SK-N-SH (cell line): ENCODE measurements around the gene E2F3. TPM values are rescaled to one million over a fixed set of nuclear protein-coding genes. Genes with fewer than 3 reads are reported as not detected.

Source experiments
- CTCF ChIA-PET: fragments of 300-600, 350-600 bp; formaldehyde crosslinking; extraction: SDS; loops from one replicate; lab custom pipeline; 2021; lab: Yijun Ruan, JAX
- POLR2A ChIA-PET: fragments of 350-600 bp; sonication (Branson Sonifier 250); formaldehyde crosslinking; extraction: SDS; loops from one replicate; lab custom pipeline; 2020; ENCODE audit warnings: antibody characterized with exemption, inconsistent platforms; lab: Yijun Ruan, JAX
- DNase-seq: peaks from one replicate; pipeline ENCODE4 v3.0.0; 2012
- H2AFZ ChIP-seq: fragments of 200-600 bp; sonication (generic); 2 replicates; pipeline ENCODE4 v1.8.1; 2016; ENCODE audit warnings: antibody characterized with exemption, mild to moderate bottlenecking, low read depth
- H3F3A ChIP-seq: fragments of 200-600 bp; sonication (generic); replicated peaks from 2 replicates; pipeline ENCODE3; 2016; ENCODE audit warnings: antibody characterized with exemption, mild to moderate bottlenecking; ENCODE audit not compliant: insufficient read depth
- H3K27ac ChIP-seq, 2 experiments: fragments of 200-500 bp in 1 of 2; fragments of 200-600 bp in 1 of 2; sonication (Bioruptor generic) in 1 of 2; sonication (generic), shearing (Covaris generic) in 1 of 2; 2 replicates each; pipeline versions ENCODE4 v1.5.1 to v1.6.1; 2014 to 2016; ENCODE audit warnings: low read depth in 2 of 2, inconsistent platforms in 1 of 2, low read length in 1 of 2, mild to moderate bottlenecking in 1 of 2, mixed read lengths in 1 of 2
- H3K27me3 ChIP-seq: fragments of 200-600 bp; sonication (generic), shearing (Covaris generic); 2 replicates; pipeline ENCODE4 v1.6.1; 2016; ENCODE audit warnings: mixed run types; ENCODE audit not compliant: insufficient read depth
- H3K36me3 ChIP-seq, 2 experiments: fragments of 200-500 bp in 1 of 2; fragments of 200-600 bp in 1 of 2; sonication (Bioruptor generic) in 1 of 2; sonication (generic) in 1 of 2; replicated peaks in 1 of 2; 2 replicates each; pipeline versions ENCODE3 to v1.5.1; 2014 to 2016; ENCODE audit warnings: low read length in 1 of 2, mild to moderate bottlenecking in 1 of 2; ENCODE audit not compliant: insufficient read depth in 2 of 2, control insufficient read depth in 1 of 2
- H3K4me1 ChIP-seq, 2 experiments: fragments of 200-500 bp in 1 of 2; fragments of 200-600 bp in 1 of 2; sonication (Bioruptor generic) in 1 of 2; sonication (generic), shearing (Covaris generic) in 1 of 2; 2 replicates each; pipeline versions ENCODE4 v1.5.1 to v1.6.1; 2014 to 2016; ENCODE audit warnings: low read depth in 1 of 2, low read length in 1 of 2, mixed run types in 1 of 2; ENCODE audit not compliant: insufficient read depth in 2 of 2, control insufficient read depth in 1 of 2
- H3K4me2 ChIP-seq: fragments of 200-600 bp; sonication (generic), shearing (Covaris generic); 2 replicates; pipeline ENCODE4 v1.6.1; 2017; ENCODE audit warnings: mixed run types
- H3K4me3 ChIP-seq, 2 experiments: fragments of 200-500 bp in 1 of 2; fragments of 200-600 bp in 1 of 2; sonication (Bioruptor generic) in 1 of 2; sonication (generic), shearing (Covaris generic) in 1 of 2; 2 replicates each; pipeline versions ENCODE4 v1.5.1 to v1.8.1; 2014 to 2016; ENCODE audit warnings: low read depth in 2 of 2, inconsistent platforms in 1 of 2, low read length in 1 of 2, mild to moderate bottlenecking in 1 of 2, mixed read lengths in 1 of 2, moderate library complexity in 1 of 2
- H3K79me2 ChIP-seq: fragments of 200-600 bp; sonication (generic); 2 replicates; pipeline ENCODE4 v1.8.1; 2017; ENCODE audit warnings: mild to moderate bottlenecking; ENCODE audit not compliant: insufficient read depth
- H3K9ac ChIP-seq: fragments of 200-600 bp; sonication (generic); 2 replicates; pipeline ENCODE4 v1.6.1; 2017; ENCODE audit warnings: mixed run types
- H3K9me2 ChIP-seq: fragments of 200-600 bp; sonication (generic); 2 replicates; pipeline ENCODE4 v1.6.1; 2017; ENCODE audit warnings: mixed run types
- H3K9me3 ChIP-seq: fragments of 200-600 bp; sonication (generic); 2 replicates; pipeline ENCODE4 v1.6.1; 2017; ENCODE audit warnings: mixed run types, mild to moderate bottlenecking, moderate library complexity
- H4K20me1 ChIP-seq: fragments of 200-600 bp; sonication (generic); 2 replicates; pipeline ENCODE4 v1.6.1; 2017; ENCODE audit warnings: mild to moderate bottlenecking, mixed run types; ENCODE audit not compliant: insufficient read depth
- FOSL2 ChIP-seq: IDR thresholded peaks from 2 replicates; pipeline ENCODE4 v1.4.0; 2012; ENCODE audit warnings: low read depth, mild to moderate bottlenecking, moderate library complexity, borderline replicate concordance
- FOXJ3 ChIP-seq: sonication (generic); formaldehyde crosslinking; IDR thresholded peaks from 2 replicates; pipeline ENCODE4 v1.5.1; 2020; ENCODE audit warnings: mild to moderate bottlenecking, missing genetic modification reagents
- FOXM1 ChIP-seq: IDR thresholded peaks from 2 replicates; pipeline ENCODE4 v1.4.0; 2012; ENCODE audit warnings: low read depth, mild to moderate bottlenecking
- GABPA ChIP-seq: IDR thresholded peaks from 2 replicates; pipeline ENCODE4 v1.4.0; 2012; ENCODE audit warnings: low read depth, mild to moderate bottlenecking
- GATA2 ChIP-seq: sonication (generic); formaldehyde crosslinking; IDR thresholded peaks from 2 replicates; pipeline ENCODE4 v1.5.0; 2020; ENCODE audit warnings: mild to moderate bottlenecking, missing genetic modification reagents
- SIN3A ChIP-seq: IDR thresholded peaks from 2 replicates; pipeline ENCODE4 v1.6.1; 2012; ENCODE audit warnings: low read depth, mild to moderate bottlenecking, low read length, moderate library complexity, borderline replicate concordance
- SMC3 ChIP-seq: IDR thresholded peaks from 2 replicates; pipeline ENCODE4 v1.6.1; 2012; ENCODE audit warnings: low read depth, low read length, improper control_type of control experiment
- TEAD4 ChIP-seq: IDR thresholded peaks from 2 replicates; pipeline ENCODE4 v1.4.0; 2012; ENCODE audit warnings: mild to moderate bottlenecking, borderline replicate concordance; ENCODE audit not compliant: insufficient read depth
- WGBS: methylation state at CpG from one replicate; pipeline ENCODE4 v1.1.6; 2017; ENCODE audit warnings: low lambda C conversion rate; 5-methylcytosine and 5-hydroxymethylcytosine counted together
- polyA plus RNA-seq, 3 experiments: library from polyadenylated mRNA; depleted of rRNA; stranded (reverse); fragments of >200 nt; gene quantifications; 2 replicates each; pipeline ENCODE4 v1.2.3, GENCODE V29; 2012
- TF ChIP-seq, protein P1 (sequence below): fragments of 150-350 bp; IDR thresholded peaks from 2 replicates; pipeline ENCODE4 v1.6.1; 2016; ENCODE audit warnings: mild to moderate bottlenecking, low read depth, low read length
- TF ChIP-seq, protein P2 (sequence below): IDR thresholded peaks from 2 replicates; pipeline ENCODE4 v1.4.0; 2012; ENCODE audit warnings: low read depth, borderline replicate concordance

Gene E2F3
- polyA plus RNA-seq, 1 of the 3 experiments (the other 2 are of a cell fraction), result 12.7 TPM

DNA sequence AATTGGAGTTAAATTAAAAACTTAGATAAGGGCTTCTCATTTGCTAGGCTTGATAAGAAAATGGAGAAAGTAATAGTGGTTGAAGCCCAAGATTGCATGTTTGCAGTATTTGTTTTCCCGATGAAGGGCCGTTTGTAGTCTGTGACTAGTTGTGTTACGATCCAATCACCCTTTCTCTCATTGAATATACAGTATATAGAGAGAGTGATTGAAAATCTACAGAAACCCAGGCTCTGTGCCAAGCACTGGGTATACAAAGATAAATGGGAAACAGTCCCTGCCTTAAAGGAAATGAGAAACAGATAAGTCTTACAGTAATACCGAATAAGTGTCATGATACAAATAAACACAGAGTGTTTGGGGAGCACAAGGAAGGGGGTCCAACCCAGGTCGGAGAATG, 77.4 kb downstream of the E2F3 start:
- H3K27ac ChIP-seq, result no peak overlapping the region; a peak in 1 of 4 replicates
- peaks cover 37% of the 10 kb centered on the region for H4K20me1 ChIP-seq
- peaks cover 20 to 36% of the 10 kb centered on the region in 2 experiments for H3K36me3 ChIP-seq
- H3K9me3 ChIP-seq, result no peaks in the 10 kb centered on the region
- peak; percentile 28 for DNase-seq
- H3K4me3 ChIP-seq, result no peak overlapping the region
- peaks cover 5 to 6% of the 10 kb centered on the region in 2 experiments; a peak in 2 of 4 replicates for H3K4me1 ChIP-seq
- H3F3A ChIP-seq, result peaks cover 4% of the 10 kb centered on the region
- H3K9ac ChIP-seq, result no peak overlapping the region
- WGBS, result 69% methylated on average over 5 of the region's 5 CpGs
- CTCF ChIA-PET, result no interaction called here
- TF ChIP-seq, protein P1, sequence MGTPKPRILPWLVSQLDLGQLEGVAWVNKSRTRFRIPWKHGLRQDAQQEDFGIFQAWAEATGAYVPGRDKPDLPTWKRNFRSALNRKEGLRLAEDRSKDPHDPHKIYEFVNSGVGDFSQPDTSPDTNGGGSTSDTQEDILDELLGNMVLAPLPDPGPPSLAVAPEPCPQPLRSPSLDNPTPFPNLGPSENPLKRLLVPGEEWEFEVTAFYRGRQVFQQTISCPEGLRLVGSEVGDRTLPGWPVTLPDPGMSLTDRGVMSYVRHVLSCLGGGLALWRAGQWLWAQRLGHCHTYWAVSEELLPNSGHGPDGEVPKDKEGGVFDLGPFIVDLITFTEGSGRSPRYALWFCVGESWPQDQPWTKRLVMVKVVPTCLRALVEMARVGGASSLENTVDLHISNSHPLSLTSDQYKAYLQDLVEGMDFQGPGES, result no peak
- TF ChIP-seq FOXJ3 (CRISPR knock-in tag), result 0 out of 2 replicates have a peak, but pooled peaks have one; percentile 24
- TF ChIP-seq GATA2 (CRISPR knock-in tag), result no peak
- TF ChIP-seq FOSL2, result no peak
- TF ChIP-seq FOXM1, result no peak
- TF ChIP-seq, all 33 proteins: peak for 1
- POLR2A ChIA-PET, result no interaction called here
- Histone ChIP-seq H2AFZ (no peak overlapping the region), H3K27me3 (no peaks in the 10 kb centered on the region), H3K4me2 (no peak overlapping the region), H3K79me2 (peaks cover 70% of the 10 kb centered on the region), H3K9me2 (no peaks in the 10 kb centered on the region)

DNA sequence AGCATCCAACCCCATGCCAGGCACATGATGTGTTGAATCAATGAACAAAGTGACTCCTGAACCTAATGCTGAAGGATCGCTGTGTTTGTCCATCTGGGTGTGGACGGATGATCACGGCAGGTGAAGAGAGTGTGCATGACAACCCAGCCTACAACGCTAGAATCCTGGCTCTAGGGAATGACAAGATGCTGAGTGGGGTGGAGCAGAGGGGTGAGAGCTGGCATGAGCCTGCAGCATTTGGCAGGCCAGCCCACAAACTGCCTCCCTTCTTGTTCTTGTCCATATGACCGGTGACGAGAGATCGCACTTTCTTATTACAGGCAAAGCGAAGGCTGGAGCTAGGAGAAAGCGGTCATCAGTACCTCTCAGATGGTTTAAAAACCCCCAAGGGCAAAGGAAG, 77.8 kb downstream of the E2F3 start:
- H3K9ac ChIP-seq, result no peak overlapping the region
- H3K27me3 ChIP-seq, result no peaks in the 10 kb centered on the region
- ChIA-PET POLR2A (no interaction called here), CTCF (no interaction called here)
- peaks cover 65% of the 10 kb centered on the region for H3K79me2 ChIP-seq
- peaks cover 4% of the 10 kb centered on the region for H3F3A ChIP-seq
- H4K20me1 ChIP-seq, result peaks cover 33% of the 10 kb centered on the region
- H3K36me3 ChIP-seq, result peaks cover 21 to 40% of the 10 kb centered on the region in 2 experiments
- H2AFZ ChIP-seq, result no peak overlapping the region
- no peak overlapping the region for H3K4me2 ChIP-seq
- 93% methylated on average over 9 of the region's 9 CpGs for WGBS
- no peak overlapping the region for H3K4me3 ChIP-seq
- no peak for DNase-seq
- H3K4me1 ChIP-seq, result peaks cover 5 to 6% of the 10 kb centered on the region in 2 experiments; a peak in 2 of 4 replicates
- TF ChIP-seq FOXM1, result no peak
- TF ChIP-seq, protein P2, sequence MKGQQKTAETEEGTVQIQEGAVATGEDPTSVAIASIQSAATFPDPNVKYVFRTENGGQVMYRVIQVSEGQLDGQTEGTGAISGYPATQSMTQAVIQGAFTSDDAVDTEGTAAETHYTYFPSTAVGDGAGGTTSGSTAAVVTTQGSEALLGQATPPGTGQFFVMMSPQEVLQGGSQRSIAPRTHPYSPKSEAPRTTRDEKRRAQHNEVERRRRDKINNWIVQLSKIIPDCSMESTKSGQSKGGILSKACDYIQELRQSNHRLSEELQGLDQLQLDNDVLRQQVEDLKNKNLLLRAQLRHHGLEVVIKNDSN, result no peak
- TF ChIP-seq FOSL2, result no peak
- no peak for TF ChIP-seq TEAD4
- no peak for TF ChIP-seq SIN3A
- no peak for TF ChIP-seq GABPA
- no peak for TF ChIP-seq SMC3
- no peak overlapping the region; a peak in 1 of 4 replicates for H3K27ac ChIP-seq
- H3K9me3 ChIP-seq, result no peaks in the 10 kb centered on the region
- no peaks in the 10 kb centered on the region for H3K9me2 ChIP-seq
